ENCODE measurements around the gene CEP57L1.
"Not testable (repeated sequence)": the region's sequence is repeated elsewhere in the genome, so short reads cannot be mapped to it uniquely, and the experiment has no call there.

CEP57L1 gene

GRCh38 chr6:109102762-109103161 lies 7.5 kb downstream of the CEP57L1 start:
- no peak for DNase-seq (ENCODE audit: low read depth)
- no peak for TF ChIP-seq CTCF (IDR thresholded peaks at IDR 0.05; ENCODE audit: control insufficient read depth, extremely low read depth, insufficient read depth)
- no peak overlapping the region for H3K4me3 ChIP-seq (ENCODE audit: low read depth, low read length)

GRCh38 chr6:109103942-109104341 lies 8.6 kb downstream of the CEP57L1 start:
- no peak for DNase-seq (ENCODE audit: low read depth)
- H3K4me3 ChIP-seq (ENCODE audit: low read depth, low read length), result no peak overlapping the region
- no peak for TF ChIP-seq CTCF (IDR thresholded peaks at IDR 0.05; ENCODE audit: control insufficient read depth, extremely low read depth, insufficient read depth)

- no peak for TF ChIP-seq CTCF (IDR thresholded peaks at IDR 0.05; ENCODE audit: control insufficient read depth, extremely low read depth, insufficient read depth)
- DNase-seq (ENCODE audit: low read depth), result no peak
- H3K4me3 ChIP-seq (ENCODE audit: low read depth, low read length), result no peak overlapping the region
These were observed 9.2 kb downstream of the CEP57L1 start for GRCh38 chr6:109104512-109104911.

- no peak for TF ChIP-seq CTCF (IDR thresholded peaks at IDR 0.05; ENCODE audit: control insufficient read depth, extremely low read depth, insufficient read depth)
- H3K4me3 ChIP-seq (ENCODE audit: low read depth, low read length), result no peak overlapping the region
- DNase-seq (ENCODE audit: low read depth), result no peak
These were observed 10.4 kb downstream of the CEP57L1 start for GRCh38 chr6:109105681-109106080.

- not testable (repeated sequence) for H3K4me3 ChIP-seq (ENCODE audit: low read depth, low read length); DNase-seq (ENCODE audit: low read depth)
These were observed 14.4 kb downstream of the CEP57L1 start for GRCh38 chr6:109109663-109110062.

GRCh38 chr6:109112663-109113062 lies 17.4 kb downstream of the CEP57L1 start:
- not testable (repeated sequence) for H3K4me3 ChIP-seq (ENCODE audit: low read depth, low read length); DNase-seq (ENCODE audit: low read depth)

- no peak overlapping the region for H3K4me3 ChIP-seq (ENCODE audit: low read depth, low read length)
- no peak for DNase-seq (ENCODE audit: low read depth)
- TF ChIP-seq CTCF (IDR thresholded peaks at IDR 0.05; ENCODE audit: control insufficient read depth, extremely low read depth, insufficient read depth), result no peak
These were observed 22.2 kb downstream of the CEP57L1 start for GRCh38 chr6:109117346-109118035.

GRCh38 chr6:109118337-109118736 lies 23.0 kb downstream of the CEP57L1 start:
- TF ChIP-seq CTCF (IDR thresholded peaks at IDR 0.05; ENCODE audit: control insufficient read depth, extremely low read depth, insufficient read depth), result no peak
- DNase-seq (ENCODE audit: low read depth), result no peak
- H3K4me3 ChIP-seq (ENCODE audit: low read depth, low read length), result no peak overlapping the region

All from LNCaP clone FGC (cell line).